HG03558 (cell line): ENCODE measurements around the gene LRRC36.
"Not testable (repeated sequence)": the region's sequence is repeated elsewhere in the genome, so short reads cannot be mapped to it uniquely, and the experiment has no call there.

Experiments used
- ATAC-seq: cut with Tn5 transposase; IDR thresholded peaks from one replicate; pipeline ENCODE4 v1.9.1; 2021; ENCODE audit warnings: moderate number of reproducible peaks; ENCODE audit not compliant: unreplicated experiment; ENCODE audit errors: extremely low read depth

The LRRC36 gene

GRCh38 chr16:67399218-67399733 is 72.7 kb downstream of the LRRC36 start:
- no peak for ATAC-seq

GRCh38 chr16:67399749-67400704 is 73.4 kb downstream of the LRRC36 start:
- no peak for ATAC-seq

DNA sequence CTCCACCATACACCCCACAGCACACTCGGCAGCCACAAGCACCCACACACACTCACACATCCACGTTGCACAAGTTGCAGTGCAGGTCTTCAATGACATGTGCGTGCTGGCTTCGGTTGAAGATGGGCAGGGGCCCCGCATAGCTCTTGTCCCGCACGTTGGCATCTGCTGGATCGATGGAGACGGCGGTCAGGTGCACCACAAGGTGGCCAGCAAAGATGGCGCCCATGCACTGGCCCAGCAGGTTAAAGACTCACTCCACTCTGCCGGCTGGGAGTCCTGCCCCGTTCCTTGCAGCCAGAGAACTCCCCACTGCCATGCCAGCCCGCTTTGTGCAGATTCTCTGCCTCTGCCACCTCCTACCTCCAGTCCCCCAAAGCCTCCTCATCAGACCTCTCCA is 74.3 kb downstream of the LRRC36 start:
- no peak for ATAC-seq

DNA sequence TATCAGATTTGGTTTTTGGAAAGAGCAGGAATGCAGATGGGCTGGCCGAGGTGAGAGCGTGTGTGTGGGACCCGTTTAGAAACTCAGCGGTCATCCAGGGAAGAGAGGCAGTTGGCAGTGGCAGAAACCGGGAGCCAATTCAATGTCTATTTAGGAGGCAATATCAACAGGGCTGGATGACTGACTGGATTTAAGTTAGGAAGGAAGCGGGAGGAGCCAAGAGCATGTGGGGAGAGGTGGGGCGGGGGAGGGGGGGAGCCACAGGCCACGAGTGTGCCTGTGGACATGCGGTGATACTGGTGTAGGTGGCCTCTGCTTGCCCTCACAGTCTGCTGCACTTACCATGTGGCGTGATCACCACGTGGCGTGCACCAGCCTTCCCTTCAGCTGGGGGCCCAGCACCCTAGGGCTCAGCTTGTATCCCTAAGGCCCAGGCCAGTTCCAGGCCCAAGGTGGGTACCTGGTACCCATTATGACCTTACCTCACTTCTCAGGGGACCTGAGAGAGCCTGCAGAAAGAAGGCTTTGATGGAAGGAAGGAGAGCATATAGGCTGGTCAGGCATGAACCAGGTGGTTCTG is 77.5 kb downstream of the LRRC36 start:
- no peak for ATAC-seq

- ATAC-seq, result no peak
Observed at GRCh38 chr16:67404740-67405226, 78.2 kb downstream of the LRRC36 start.

- ATAC-seq, result no peak
Observed at GRCh38 chr16:67405336-67405735, 78.7 kb downstream of the LRRC36 start.

- ATAC-seq, result no peak
Observed at GRCh38 chr16:67406111-67406971, 79.7 kb downstream of the LRRC36 start.

GRCh38 chr16:67407176-67407787 is 80.7 kb downstream of the LRRC36 start:
- no peak for ATAC-seq

- ATAC-seq, result no peak
Observed at GRCh38 chr16:67407788-67408452, 81.3 kb downstream of the LRRC36 start.

DNA sequence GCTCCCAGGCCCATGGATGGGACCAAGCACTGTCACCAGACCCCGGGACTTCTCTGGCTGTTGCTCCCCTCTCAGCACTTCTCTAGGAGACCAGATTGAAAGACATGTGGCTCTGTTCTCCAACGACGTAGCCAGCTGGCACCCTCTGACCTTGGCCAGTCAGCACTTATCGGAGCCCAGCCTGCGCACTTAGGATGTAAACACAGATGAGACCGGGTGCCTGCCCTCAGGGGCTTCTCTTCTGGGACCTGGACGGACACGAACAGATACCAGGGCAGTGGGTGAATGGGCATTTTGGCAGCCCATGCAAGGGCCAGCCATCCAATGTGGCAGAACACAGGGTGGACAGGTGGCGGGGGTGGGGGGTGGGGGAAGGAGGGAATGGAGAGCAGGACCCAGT is 83.0 kb downstream of the LRRC36 start:
- no peak for ATAC-seq

- ATAC-seq, result no peak
Observed at GRCh38 chr16:67411339-67411738, 84.7 kb downstream of the LRRC36 start.

DNA sequence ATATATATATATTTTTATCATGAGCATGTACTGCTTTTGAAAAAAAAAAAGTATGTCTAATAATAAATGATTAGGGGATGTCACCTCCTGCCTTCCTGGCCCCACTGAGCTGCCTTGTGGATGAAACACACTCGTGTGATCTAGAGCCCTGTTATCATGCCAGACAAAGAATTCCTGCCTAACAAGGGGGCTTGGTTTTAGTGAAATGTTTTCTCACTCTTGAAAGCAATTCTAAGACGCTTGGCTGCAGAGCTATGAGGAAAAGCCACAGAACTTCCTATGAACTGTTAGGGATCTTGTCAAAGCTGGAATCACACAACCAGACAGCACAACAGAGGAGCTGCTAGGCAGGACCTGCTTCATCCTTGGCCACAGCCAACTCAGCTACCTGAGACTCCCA is 85.7 kb downstream of the LRRC36 start:
- ATAC-seq, result no peak

DNA sequence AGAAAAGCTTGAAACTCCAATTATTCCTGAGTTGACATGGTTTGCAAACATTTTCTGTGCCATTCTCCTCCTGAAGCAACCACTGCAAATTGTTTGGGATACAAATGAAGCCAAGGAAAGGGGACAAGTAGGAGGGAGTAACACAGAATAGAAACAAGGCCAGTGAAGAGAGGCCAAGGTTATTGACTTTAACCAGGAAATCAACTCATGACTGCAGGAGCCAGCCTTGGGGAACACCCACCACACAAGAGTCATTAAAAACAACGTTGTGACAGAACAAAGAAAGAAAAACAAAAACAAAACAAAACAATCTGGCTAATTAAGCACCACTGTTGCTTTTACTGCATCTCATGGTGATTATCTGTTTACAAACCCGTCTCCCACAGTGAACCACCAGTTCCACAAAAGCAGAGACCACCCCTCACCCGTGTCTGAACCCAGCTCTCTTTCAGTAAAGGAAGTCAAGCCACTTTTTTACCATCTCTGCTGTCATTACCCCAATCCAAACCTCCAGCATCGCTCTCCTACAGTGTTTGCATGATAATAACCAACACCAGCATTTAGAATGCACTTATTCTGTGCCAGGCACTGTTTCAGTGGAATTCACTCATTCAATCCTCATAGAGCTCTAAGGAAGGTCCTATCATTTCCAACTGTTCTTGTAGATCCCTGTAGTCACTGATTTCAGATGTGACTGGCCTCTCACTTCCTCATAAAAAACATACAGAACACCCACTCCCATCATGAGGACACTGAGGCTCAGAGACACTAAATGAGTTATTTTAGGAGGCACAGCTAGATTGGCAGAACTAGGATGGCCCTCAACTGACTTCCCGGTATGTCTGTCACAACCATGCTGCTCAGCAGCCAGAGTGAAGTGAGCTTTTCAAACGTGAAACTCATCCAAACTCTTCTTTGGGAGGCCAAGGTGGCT is 87.6 kb downstream of the LRRC36 start:
- ATAC-seq, result no peak

DNA sequence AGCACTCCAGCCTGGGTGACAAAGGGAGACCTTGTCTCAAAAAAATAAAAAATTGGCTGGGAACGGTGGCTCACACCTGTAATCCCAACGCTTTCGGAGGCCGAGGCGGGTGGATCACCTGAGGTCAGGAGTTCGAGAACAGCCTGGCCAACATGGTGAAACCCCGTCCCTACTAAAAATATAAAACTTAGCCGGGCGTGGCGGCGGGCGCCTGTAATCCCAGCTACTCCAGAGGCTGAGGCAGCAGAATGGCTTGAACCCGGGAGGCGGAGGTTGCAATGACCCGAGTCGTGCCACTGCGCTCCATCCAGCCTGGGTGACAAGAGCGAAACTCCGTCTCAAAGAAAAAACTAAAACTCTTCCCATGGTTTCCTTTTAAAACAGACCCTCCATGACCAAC is 88.8 kb downstream of the LRRC36 start:
- not testable (repeated sequence) for ATAC-seq

DNA sequence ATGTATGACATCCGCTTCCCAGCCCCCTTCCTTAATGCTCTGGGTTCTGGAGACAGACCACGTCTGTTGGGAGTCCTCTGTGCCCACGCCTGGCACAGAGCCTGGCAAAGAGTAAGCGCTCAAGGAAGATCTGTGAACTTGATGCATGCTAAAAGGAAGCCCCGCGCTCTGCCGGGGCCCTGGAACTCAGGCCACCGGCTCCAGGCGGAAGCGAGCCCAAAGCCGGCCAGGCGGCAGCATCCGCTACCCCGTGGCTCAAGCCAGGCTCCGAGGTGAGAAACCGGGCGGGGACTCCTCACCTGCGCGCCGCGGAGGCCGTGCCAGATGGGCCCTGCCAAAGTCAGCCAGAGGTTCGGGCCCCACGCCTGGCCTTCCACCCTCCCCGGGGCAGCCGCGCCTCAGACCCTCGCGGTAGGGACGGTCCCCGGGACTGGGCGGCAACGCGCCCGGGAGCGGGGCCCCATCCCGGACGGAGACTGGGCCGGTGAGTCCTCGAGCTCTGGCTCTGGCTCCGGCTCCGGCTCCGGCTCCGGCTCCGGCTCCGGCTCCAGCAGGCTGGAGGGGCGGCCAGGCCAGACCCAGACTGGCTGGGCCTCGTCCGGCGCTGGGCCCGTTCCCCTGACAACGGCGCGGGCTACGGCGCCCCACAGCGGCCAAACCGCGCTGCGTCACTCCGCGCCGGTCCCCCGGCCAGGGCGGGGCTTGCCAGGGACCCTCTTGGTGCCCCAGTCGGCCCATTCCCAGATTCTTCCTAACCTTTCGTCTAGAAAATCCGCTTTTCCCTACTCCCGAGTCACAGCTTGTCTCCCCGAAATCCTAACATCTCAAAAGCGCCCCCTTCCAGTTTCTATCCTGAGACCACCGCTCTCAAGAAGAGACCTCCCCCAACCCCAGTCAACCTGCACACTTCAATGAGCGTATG is 89.5 kb downstream of the LRRC36 start, which contains the start of gene ZDHHC1:
ZDHHC1 (minus strand) TSS at position 606 of the 922 bp plus-strand sequence. CDS start 8,702 bp downstream, outside the sequence.
- ATAC-seq, result no peak

DNA sequence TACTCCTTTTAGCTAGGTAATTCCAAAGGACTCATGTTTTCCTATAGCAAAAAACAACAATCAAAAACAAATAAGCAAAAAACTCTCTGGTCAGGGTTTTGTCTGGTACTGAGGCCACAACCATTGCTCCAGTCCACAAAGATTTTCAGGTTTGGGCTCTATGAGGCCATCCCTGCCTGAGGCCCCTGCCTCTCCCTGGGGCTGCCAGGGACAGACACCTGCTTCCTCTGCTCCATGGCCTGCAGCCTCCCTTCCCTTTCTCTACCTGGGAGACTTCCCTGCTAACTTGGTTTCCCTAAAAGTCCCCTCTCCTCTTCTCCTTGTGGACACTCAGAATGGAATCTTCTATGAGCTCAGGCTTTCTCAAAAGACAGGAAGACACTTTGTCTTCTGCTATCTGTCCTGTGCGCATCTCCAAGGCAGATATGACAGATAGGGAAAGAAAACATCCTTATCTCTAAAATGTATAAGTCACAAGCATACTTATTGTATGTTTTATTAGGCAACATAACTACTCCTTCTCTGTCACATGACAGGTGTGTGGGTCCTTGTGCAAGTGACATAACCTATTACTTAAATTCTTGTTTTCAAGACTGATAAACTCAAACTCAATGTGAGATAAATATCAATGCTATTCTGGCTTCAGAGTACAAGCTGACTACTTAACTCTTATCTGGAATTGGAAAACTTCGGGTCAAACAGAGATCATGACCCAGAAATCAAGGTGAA is 90.9 kb downstream of the LRRC36 start:
- no peak for ATAC-seq

GRCh38 chr16:67419502-67419901 is 92.9 kb downstream of the LRRC36 start:
- ATAC-seq, result no peak
